Stimulated activated CD4-positive, alpha-beta T cell treated with anti-CD3 and anti-CD28 coated beads, Interleukin-4, amount 100 ng/mL, for 48 hours (primary cell): ENCODE measurements around the gene PGA5.
"Not testable (repeated sequence)": the region's sequence is repeated elsewhere in the genome, so short reads cannot be mapped to it uniquely, and the experiment has no call there.

ENCODE experiments used
- DNase-seq, 2 donors: peaks; one replicate each; pipeline ENCODE4 v3.0.0-alpha.2; 2020; ENCODE audit warnings: low read depth in 2 of 2

Gene PGA5

DNA sequence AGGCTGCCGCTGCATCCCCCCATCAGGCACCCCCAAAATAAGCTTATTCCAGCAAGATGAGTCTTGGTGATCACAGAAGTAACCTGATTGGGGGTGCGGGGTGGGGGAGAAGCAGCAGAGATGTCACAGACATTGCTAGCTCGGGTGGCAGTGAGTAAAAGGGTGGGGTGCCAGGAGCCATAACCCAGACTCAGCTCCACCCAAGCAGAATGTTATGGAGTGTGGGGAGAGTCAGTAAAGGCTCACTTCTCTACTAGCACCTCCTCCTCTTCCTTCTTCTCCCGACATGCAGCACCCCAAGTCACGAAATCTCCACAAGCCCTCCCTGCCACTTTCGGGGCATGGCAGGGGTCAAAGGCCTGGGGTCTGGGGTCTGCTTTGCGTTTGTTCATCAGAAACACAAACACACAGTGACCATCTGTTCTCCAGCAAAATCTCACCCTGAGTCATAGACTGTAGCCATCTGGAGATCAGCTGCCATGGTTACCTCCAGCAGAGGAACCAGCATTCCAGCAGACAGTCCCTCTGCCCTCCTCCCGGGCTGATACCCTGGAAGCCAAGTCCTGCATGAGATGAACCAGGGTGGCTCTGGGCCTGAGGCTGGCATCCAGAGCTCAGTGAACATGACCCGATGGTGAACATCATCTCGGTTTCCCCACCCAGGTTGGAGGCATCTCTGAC is 14.4 kb upstream of the PGA5 start:
- DNase-seq = not testable (repeated sequence)

DNA sequence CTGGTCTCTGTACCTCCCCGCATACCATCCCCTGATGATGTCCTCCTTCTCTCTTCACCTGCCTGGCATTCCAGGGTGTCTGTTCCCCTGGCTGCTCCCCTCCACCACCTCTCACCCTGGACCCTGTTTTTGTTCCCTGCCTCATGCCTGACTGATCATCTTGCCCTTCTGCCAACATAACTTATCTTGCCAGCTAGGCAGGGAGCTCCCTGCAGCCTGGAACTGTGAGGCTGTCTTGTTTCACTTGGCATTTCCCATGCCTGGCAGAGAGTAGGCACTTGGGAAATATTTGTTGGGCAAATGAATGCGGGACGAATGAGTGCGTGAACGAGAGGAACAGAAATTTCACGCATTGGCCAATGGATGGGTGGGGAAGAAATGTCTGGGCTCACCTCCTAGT is 11.5 kb upstream of the PGA5 start:
- not testable (repeated sequence) for DNase-seq

- DNase-seq = not testable (repeated sequence)
Observed at GRCh38 chr11:61231033-61231432, 9.9 kb upstream of the PGA5 start.

- not testable (repeated sequence) for DNase-seq
Observed at GRCh38 chr11:61231585-61231984, 9.4 kb upstream of the PGA5 start.

DNA sequence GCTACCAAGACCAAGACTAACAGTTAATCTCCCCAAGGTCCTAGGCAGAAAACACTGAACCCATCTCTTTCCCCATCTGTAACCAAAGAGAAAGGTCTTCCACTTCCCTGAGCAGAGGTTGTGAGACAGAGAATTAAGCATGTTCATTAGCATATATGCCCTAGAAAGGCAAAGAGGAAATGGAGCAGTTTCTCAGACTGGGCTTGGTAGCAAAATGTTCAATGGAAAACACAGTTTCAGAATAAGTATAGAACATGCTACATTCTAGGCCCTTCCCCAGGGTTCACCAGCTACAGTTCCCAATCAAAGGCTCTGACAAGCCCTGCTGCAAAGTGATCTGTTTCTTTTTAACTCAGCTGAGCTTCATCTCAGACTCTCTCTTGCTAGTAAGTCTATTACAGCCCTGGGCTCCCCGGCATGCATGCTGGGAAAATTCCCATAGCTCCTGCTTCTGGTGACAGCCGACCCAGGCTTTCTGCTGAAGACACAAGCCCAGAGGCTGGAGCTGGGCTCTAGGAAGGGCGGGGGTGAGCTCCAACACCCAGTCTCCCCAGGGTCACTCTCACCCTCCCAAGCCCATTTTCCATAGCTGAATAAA is 8.3 kb upstream of the PGA5 start:
- DNase-seq = not testable (repeated sequence)

GRCh38 chr11:61237130-61237529 is 3.8 kb upstream of the PGA5 start:
- DNase-seq = not testable (repeated sequence)

DNA sequence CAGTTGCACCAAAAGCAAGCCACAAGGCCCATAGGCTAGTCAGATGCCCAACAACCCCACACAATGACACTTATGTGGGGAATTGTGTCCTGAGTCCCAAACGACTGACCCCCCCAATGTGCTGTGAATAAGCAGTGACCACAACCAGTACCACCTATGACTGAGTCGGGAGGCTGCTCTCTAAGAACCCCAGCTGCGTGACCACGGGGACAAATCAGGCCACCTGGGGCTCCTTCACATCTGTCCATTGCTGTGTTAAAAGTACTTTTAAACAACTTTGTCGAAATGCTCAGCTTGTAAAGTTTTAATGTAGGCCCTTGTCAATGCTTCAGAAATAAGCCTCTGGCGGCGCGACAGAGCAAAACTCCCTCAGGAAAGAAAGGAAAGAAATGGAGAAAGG is 687 bp upstream of the PGA5 start:
- not testable (repeated sequence) for DNase-seq

DNA sequence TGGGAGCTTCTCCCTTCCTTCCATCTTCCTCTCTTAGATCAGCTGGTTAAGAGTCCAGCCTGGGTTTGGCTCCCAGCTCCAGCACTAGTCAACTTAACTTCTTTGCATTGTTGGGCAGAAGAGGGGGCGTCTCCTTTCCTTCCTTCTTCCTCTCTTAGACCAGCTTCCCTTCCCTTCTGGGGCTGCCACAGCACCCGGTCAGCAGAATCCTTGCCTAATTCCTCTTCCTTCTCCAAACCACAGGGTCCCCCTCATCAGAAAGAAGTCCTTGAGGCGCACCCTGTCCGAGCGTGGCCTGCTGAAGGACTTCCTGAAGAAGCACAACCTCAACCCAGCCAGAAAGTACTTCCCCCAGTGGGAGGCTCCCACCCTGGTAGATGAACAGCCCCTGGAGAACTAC is 551 bp downstream of the PGA5 start:
- DNase-seq = not testable (repeated sequence)

DNA sequence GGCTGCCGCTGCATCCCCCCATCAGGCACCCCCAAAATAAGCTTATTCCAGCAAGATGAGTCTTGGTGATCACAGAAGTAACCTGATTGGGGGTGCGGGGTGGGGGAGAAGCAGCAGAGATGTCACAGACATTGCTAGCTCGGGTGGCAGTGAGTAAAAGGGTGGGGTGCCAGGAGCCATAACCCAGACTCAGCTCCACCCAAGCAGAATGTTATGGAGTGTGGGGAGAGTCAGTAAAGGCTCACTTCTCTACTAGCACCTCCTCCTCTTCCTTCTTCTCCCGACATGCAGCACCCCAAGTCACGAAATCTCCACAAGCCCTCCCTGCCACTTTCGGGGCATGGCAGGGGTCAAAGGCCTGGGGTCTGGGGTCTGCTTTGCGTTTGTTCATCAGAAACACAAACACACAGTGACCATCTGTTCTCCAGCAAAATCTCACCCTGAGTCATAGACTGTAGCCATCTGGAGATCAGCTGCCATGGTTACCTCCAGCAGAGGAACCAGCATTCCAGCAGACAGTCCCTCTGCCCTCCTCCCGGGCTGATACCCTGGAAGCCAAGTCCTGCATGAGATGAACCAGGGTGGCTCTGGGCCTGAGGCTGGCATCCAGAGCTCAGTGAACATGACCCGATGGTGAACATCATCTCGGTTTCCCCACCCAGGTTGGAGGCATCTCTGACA is 4.4 kb downstream of the PGA5 start:
- not testable (repeated sequence) for DNase-seq

DNA sequence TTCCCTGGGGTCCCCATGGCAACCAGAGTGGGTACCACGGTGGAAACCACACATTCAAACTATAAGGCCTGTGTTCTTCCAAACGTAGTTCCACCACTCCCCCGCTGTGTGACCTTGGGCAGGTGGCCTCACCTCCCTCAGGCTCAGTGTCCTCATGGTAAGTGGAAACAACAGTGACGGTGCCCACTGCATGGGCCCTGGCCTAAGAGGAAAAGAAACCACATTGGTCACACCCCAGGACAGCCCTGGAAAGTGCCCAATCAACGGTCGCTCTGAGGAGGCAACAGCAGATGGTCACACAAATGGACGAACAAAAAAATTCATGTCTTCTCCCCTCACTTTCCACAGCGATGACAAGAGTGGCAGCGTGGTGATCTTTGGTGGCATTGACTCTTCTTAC is 7.1 kb downstream of the PGA5 start:
- not testable (repeated sequence) for DNase-seq

DNA sequence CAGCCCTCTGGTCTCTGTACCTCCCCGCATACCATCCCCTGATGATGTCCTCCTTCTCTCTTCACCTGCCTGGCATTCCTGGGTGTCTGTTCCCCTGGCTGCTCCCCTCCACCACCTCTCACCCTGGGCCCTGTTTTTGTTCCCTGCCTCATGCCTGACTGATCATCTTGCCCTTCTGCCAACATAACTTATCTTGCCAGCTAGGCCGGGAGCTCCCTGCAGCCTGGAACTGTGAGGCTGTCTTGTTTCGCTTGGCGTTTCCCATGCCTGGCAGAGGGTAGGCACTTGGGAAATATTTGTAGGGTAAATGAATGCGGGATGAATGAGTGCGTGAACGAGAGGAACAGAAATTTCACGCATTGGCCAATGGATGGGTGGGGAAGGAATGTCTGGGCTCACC is 8.2 kb downstream of the PGA5 start:
- DNase-seq = not testable (repeated sequence)

GRCh38 chr11:61250796-61251765 is 10.1 kb downstream of the PGA5 start:
- DNase-seq = not testable (repeated sequence)

GRCh38 chr11:61252332-61252731 is 11.4 kb downstream of the PGA5 start:
- not testable (repeated sequence) for DNase-seq

DNA sequence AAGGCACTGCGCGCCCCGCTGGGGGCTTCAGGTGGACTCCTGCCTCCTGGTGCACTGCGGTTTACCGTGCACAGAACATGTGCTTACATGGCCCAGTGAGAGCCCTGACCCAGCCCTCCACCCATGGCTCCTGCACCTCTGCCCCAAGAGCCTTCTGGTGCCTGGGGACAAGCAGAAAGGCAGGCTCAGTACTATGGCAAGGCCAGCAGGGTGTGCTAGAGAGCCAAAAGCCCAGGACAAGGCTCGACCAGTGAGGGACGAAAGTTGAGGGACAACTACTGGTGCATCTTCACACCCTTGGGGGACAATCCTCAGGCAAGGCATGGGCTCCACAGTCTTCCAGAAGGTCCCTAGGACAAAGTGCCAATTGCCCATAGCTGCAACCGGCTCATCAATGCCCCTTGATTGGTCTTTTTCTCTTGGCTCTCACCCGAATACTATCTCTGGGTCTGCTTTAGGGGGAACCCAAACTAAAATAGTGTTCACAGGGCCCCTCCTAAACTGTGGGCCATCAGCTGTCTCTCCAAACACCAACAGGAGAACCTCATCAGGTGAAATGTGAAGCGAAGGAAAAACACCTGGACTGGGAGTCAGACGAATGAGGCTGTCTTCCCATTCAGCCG is 13.5 kb downstream of the PGA5 start:
- DNase-seq = peak; percentile 47 to 59

GRCh38 chr11:61256710-61257482 is 15.9 kb downstream of the PGA5 start:
- DNase-seq = no peak

DNA sequence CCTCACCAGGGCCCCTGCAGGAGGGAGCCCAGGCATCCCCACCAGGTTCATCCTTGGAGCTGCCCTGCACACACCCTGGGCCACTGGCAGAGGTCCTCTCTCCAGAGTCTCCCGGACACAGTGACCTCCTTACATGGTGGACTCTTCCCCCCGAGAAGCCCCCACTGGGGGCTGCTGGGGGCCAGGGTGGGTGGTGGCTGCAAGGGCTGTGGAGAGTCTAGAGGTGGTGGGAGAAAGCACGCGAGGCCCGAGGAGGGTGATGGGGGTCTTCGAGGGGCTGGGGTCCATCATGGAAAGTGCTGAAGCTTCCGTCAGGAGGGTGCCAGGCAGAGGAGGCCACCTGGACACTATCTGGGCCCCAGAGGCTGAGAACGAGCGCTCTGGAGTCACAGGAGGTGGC is 17.6 kb downstream of the PGA5 start:
- DNase-seq = no peak

GRCh38 chr11:61259363-61259762 is 18.4 kb downstream of the PGA5 start:
- DNase-seq = no peak

GRCh38 chr11:61264371-61264770 is 23.4 kb downstream of the PGA5 start:
- no peak for DNase-seq

DNA sequence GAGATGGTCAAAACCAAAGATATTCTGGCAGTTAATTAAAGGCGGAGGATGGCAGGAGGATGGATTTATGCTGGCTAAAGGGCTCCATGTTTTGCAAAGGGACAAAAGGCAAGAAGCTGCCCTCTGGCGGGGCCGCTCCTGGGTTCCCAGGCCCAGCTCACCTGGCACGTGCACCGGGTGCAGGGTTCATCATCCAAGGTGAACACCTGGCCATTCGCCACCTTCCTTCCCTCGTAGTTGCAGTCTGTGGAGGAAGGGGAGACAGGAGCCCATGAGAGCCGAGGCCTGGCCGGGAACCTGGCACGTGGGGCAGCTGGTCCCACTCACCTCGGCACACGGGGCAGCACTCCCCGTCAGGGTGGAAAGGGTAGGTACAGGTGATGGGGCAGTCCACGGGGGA is 23.8 kb downstream of the PGA5 start:
- no peak for DNase-seq

DNA sequence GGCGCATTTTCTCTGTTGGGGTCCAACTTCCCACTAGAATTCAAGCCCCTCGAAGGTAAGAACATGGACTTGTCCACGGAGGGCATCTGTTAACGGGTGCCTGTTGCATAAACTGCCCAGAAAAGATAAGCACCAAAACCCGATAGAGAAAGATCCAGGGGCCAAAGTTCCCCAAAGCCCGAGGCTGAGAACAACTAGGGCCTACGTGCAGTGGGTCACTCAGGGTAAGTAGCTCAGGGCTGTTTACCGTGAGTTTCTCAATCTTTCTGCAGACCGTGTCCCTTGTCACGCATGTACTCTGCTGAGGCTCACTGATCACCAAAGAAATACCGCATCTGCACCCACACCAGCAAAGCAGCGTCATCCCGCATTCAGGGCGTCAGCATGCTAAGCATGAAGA is 24.4 kb downstream of the PGA5 start:
- DNase-seq = no peak

DNA sequence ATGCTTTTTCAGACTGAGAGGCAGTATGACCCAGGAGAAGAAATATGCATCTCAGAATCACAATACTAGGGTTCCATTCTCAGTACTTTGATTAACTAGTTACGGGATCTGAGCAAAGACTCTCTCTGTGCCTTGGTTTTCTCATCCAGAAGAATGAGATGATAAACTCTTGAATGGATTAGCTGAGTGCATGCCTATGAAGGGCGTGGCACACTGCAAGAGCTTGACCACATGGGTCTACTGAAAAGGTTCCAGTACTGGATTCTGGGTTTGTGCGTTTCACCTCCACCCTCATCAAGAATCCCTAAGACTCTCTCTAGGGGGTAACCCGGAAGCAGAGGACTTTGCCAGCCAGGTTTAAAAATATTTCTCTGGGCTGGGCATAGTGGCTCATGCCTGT is 25.6 kb downstream of the PGA5 start:
- DNase-seq = no peak
